GM13976 (cell line): ENCODE results near the gene GNAI1.

Source experiments
- DNase-seq: peaks from one replicate; pipeline ENCODE4 v3.0.0; 2012; ENCODE audit warnings: low spot score
- in situ Hi-C: fragments of 300-500 bp; cut with MboI; formaldehyde crosslinking; loops from one replicate; pipeline ENCODE4 v1.12.0; 2022; ENCODE audit warnings: low sequenced_read_pairs, mixed read lengths, inconsistent platforms; ENCODE audit not compliant: unreplicated experiment
- TF ChIP-seq, protein P1 (sequence below): IDR thresholded peaks from 2 replicates; pipeline ENCODE4 v1.5.1; 2012; ENCODE audit warnings: borderline replicate concordance, mild to moderate bottlenecking; ENCODE audit not compliant: insufficient read depth; ENCODE audit errors: extremely low read depth, missing control alignments, control extremely low read depth

The GNAI1 gene

DNA sequence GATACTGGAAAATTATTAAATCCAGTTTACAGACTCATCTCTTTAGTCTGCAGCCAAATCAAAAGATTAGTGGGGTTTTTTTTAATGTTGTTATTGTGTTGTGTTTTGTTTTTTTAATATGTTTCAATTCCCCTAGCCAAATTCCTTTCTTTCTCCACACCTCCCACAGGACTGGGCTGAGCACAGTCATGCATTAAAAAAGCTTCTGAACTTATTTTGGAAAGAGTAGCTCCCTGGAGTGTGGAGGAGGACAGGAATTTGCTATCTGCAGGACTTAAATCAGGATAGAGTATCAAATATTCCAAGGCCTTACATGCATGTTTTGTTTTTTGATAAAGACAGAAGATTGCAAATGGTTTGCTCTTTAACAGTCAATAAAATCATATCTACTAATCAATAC lies 90.7 kb downstream of the GNAI1 start:
- DNase-seq = no peak
- in situ Hi-C loops = no loop called here
- TF ChIP-seq, protein P1, sequence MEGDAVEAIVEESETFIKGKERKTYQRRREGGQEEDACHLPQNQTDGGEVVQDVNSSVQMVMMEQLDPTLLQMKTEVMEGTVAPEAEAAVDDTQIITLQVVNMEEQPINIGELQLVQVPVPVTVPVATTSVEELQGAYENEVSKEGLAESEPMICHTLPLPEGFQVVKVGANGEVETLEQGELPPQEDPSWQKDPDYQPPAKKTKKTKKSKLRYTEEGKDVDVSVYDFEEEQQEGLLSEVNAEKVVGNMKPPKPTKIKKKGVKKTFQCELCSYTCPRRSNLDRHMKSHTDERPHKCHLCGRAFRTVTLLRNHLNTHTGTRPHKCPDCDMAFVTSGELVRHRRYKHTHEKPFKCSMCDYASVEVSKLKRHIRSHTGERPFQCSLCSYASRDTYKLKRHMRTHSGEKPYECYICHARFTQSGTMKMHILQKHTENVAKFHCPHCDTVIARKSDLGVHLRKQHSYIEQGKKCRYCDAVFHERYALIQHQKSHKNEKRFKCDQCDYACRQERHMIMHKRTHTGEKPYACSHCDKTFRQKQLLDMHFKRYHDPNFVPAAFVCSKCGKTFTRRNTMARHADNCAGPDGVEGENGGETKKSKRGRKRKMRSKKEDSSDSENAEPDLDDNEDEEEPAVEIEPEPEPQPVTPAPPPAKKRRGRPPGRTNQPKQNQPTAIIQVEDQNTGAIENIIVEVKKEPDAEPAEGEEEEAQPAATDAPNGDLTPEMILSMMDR = no peak

DNA sequence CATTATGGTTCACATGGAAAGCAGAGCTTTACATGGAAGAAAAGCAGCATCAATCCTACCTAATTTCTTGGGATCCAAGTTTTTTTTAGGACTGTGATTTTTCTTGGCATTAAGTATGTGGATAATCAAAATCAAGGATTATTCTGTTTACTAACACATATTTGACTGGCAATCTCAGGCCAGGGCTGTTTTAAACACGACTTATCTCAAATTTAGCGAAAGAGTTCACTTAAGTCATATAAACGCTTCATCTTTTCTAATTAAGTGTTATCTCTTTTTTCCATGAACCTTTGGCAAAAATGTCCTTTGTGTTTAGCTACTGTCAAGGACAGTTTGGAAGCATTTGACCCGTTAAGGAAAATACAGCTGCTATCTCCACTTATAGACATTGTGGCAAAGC lies 92.0 kb downstream of the GNAI1 start:
- TF ChIP-seq, protein P1 = no peak
- in situ Hi-C loops = no loop called here
- DNase-seq = no peak

DNA sequence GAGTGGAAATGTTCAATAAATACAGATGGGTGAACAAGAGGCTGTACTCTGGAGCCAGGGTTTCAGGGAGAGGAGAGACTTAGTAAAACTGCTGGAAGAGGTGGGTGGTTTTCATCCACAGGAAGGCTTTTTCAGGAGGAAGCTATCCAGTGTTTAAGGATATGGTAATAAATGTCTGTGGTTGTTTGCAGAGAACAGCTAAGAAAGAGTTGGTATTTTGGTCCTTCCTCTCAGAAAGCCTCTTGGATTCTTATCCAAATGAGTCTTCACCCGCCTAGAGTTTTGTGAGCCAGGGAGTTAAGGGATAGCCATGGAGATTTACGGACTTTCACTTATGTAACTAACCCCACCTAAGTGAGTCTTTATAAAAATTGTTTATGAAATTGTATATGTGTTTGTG lies 95.7 kb downstream of the GNAI1 start:
- in situ Hi-C loops = no loop called here
- TF ChIP-seq, protein P1 = no peak
- DNase-seq = no peak

DNA sequence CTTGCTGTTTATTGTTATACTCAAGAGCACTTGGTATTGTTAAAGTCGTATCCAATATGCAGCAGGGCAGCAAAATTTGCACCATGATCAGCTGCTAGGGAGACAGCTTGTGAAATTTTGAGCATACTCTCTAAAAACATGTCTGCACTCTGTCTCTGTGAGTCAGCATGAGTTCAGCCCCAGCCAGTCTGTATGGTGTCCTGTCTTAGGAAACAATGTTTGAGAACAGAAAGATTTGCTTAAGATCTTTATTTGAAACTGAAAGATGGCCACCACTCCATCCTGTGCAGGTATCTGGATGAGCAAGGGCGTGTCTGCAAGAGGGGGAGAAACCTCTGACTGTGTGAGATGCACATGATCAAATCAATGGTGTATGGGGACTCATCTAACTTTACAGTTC lies 97.1 kb downstream of the GNAI1 start:
- no peak for DNase-seq
- in situ Hi-C loops = no loop called here
- TF ChIP-seq, protein P1 = no peak

DNA sequence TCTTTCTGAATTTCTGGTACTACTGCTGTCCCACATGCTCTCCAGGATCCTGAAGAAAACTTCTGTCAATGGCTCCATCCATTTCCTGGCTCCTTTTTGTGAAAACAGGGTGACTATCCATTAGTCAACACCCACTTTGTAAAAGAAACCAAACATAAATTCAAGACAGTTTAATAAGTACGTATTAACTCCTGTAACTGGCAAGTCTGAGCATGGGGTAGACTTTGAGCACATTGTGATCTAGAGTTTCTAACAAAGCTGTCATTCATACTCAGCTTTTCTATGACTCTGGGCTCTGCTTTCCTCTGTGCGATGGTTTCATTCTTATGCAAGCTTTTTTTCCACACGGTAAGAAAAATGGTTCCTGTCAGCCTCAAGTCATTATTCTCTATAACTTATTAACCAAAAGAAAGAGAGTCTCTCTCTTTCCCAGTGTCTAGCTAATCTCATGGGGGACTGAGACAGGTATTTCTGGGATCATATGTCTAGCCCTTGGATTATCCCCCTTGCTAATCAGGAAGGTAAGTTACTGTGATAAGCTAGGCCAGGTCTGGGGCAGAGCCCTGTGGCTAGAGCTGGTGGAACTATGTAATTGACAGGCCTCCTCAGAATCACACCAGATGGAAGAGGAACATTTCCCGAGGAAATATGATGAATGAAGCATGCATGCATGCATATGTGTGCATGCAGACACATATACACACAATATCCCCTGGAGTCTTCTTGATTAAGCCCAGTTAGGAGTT lies 98.5 kb downstream of the GNAI1 start:
- in situ Hi-C loops = no loop called here
- no peak for DNase-seq
- TF ChIP-seq, protein P1 = no peak

DNA sequence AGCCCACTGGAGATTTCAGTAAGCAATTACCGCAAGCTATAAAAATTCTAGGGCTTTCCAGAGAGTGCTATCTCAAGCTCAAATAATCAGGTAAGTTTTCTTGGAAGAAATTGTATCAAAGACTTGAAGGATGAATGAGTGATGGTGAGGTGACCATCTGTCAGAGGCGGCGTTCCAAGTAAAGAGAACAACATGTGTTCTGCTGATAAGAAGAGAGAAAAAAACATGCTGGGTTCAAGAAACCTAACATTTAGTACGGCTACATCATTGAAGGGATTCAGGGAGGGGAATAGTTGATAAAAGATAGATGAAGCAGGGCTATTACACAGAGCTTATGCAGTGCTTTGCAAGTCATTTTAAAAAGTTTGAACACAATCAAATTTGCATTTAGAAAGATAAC lies 100.7 kb downstream of the GNAI1 start:
- TF ChIP-seq, protein P1 = no peak
- DNase-seq = no peak
- in situ Hi-C loops = no loop called here
